DOHH2 (cell line): ENCODE results near the gene ZNF436.

ENCODE experiments used
- EZH2phosphoT487 ChIP-seq: fragments of 200-600 bp; sonication (generic); IDR thresholded peaks from 2 replicates; pipeline ENCODE4 v1.6.1; 2017; ENCODE audit warnings: borderline replicate concordance, mild to moderate bottlenecking, antibody characterized with exemption, low read length, moderate library complexity, mixed read lengths
- TF ChIP-seq, protein P1 (sequence below): fragments of 200-600 bp; sonication (generic); IDR thresholded peaks from one replicate; pipeline ENCODE4 v1.5.1; 2014; ENCODE audit warnings: antibody characterized with exemption, mild to moderate bottlenecking, low read depth, low read length; ENCODE audit not compliant: poor library complexity, severe bottlenecking

DNA sequence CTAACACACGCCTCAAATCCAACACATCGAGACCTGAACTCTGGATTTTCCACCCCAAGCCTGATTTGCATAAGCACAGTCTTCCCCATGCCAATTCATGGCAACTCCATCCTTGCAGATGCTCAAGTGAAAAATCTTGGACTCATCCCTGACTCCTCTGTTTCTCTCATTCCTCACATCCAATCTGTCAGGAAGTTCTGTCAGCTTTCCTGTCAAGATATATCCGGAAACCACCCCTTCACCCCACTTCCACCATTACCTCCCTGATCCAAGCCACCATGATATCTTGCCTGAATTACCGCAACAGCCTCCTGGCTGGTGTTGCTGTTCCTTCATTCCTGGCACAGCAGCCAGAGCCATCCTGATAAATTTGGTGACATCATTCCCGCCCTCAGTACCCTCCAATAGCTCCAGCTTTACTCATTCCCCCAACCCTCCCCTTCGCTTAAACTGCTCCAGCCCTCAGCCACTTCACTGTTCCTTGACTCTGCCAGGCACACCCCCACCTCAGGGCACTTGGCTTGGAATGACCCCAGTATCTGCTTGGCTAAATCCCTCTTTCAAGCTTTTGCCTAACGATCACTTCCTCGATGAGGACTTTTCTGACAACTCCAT, 37.5 kb upstream of the ZNF436 start:
- TF ChIP-seq, protein P1, sequence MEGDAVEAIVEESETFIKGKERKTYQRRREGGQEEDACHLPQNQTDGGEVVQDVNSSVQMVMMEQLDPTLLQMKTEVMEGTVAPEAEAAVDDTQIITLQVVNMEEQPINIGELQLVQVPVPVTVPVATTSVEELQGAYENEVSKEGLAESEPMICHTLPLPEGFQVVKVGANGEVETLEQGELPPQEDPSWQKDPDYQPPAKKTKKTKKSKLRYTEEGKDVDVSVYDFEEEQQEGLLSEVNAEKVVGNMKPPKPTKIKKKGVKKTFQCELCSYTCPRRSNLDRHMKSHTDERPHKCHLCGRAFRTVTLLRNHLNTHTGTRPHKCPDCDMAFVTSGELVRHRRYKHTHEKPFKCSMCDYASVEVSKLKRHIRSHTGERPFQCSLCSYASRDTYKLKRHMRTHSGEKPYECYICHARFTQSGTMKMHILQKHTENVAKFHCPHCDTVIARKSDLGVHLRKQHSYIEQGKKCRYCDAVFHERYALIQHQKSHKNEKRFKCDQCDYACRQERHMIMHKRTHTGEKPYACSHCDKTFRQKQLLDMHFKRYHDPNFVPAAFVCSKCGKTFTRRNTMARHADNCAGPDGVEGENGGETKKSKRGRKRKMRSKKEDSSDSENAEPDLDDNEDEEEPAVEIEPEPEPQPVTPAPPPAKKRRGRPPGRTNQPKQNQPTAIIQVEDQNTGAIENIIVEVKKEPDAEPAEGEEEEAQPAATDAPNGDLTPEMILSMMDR = no peak
- no peak for TF ChIP-seq EZH2phosphoT487
